ENCODE results near the gene PNMA6A. TPM values are rescaled to one million over a fixed set of nuclear protein-coding genes. Genes with fewer than 3 reads are reported as not detected.
"Not testable (repeated sequence)": the region's sequence is repeated elsewhere in the genome, so short reads cannot be mapped to it uniquely, and the experiment has no call there.

PNMA6A gene
- total RNA-seq, 2 experiments from 2014 or later: 2.2 to 9.8 TPM

DNA sequence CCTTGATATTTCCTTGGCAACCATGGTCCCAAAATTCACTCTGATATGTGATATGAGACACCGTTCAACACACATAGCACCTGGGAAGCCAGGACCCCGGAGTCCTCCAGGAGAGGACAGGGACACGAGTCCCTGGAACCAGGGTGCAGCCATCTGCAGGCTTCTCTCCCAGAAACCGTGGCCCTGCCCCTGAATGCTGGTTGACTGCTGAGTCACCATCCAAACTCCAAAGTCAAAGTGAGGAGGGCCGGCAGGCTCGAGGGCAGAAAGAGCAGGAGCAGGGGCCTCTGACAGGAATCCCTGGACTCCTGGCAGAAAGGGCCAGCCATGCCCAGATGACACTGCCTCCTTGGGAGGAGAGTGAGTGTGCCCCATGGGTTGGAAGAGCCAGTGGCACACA, 6.9 kb upstream of the PNMA6A start:
- no peak for TF ChIP-seq EZH2phosphoT487 (IDR thresholded peaks at IDR 0.05; ENCODE audit: borderline replicate concordance, low read depth, low read length)
- TF ChIP-seq, protein P1, sequence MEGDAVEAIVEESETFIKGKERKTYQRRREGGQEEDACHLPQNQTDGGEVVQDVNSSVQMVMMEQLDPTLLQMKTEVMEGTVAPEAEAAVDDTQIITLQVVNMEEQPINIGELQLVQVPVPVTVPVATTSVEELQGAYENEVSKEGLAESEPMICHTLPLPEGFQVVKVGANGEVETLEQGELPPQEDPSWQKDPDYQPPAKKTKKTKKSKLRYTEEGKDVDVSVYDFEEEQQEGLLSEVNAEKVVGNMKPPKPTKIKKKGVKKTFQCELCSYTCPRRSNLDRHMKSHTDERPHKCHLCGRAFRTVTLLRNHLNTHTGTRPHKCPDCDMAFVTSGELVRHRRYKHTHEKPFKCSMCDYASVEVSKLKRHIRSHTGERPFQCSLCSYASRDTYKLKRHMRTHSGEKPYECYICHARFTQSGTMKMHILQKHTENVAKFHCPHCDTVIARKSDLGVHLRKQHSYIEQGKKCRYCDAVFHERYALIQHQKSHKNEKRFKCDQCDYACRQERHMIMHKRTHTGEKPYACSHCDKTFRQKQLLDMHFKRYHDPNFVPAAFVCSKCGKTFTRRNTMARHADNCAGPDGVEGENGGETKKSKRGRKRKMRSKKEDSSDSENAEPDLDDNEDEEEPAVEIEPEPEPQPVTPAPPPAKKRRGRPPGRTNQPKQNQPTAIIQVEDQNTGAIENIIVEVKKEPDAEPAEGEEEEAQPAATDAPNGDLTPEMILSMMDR (conservative IDR thresholded peaks at IDR 0.05; ENCODE audit: low read length): no peak
- Histone ChIP-seq H3K9me2 (ENCODE audit: insufficient read depth, low read length) (no peaks in the 10 kb centered on the region), H3K4me3 (ENCODE audit: low read depth, low read length, poor library complexity, severe bottlenecking) (no peak overlapping the region), H3K36me3 (ENCODE audit: insufficient read depth, low read length) (no peaks in the 10 kb centered on the region), H3K27ac (ENCODE audit: low read depth, low read length, poor library complexity, severe bottlenecking) (no peak overlapping the region), H2AFZ (ENCODE audit: low read length) (no peak overlapping the region), H3K9me3 (ENCODE audit: low read length) (no peaks in the 10 kb centered on the region), H4K20me1 (ENCODE audit: insufficient read depth, low read length) (no peaks in the 10 kb centered on the region), H3K79me2 (ENCODE audit: insufficient read depth, low read depth, low read length) (no peaks in the 10 kb centered on the region), H3K4me1 (ENCODE audit: insufficient read depth, low read length, poor library complexity, severe bottlenecking) (no peaks in the 10 kb centered on the region), H3K4me2 (ENCODE audit: low read length) (no peak overlapping the region)
- CTCF ChIA-PET (ENCODE audit: unreplicated experiment): no interaction called here
- DNase-seq (ENCODE audit: low spot score): no peak
- intact Hi-C loops (cut with micrococcal nuclease; ENCODE audit: unreplicated experiment): no loop called here
- POLR2A ChIA-PET: no interaction called here
- BruUV-seq (replicated peaks): no TSS peak

DNA sequence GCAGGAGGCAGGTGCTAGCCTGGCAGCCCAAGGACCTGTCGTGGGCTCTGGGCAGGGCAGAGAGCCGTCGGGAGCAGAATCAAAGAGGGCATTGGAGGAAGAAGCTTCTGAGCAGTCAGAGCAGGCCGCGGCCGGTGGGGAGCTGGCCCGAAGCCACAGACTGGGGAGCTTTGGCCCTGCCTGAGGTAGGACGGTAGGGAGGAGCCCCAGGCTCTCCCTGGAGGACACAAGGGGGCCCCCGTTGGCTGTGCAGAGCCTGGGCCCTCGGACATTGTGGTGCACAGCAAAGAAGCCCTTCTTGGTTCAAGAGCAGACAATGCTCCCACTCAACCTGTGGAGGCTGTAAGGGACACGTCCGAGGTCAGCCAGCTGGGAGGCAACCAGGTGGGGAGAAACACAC, 5.9 kb upstream of the PNMA6A start:
- H3K9me3 ChIP-seq (ENCODE audit: low read length); H3K4me3 ChIP-seq (ENCODE audit: low read depth, low read length, poor library complexity, severe bottlenecking); H3K36me3 ChIP-seq (ENCODE audit: insufficient read depth, low read length); intact Hi-C loops (cut with micrococcal nuclease; ENCODE audit: unreplicated experiment); DNase-seq (ENCODE audit: low spot score); H3K9me2 ChIP-seq (ENCODE audit: insufficient read depth, low read length); H4K20me1 ChIP-seq (ENCODE audit: insufficient read depth, low read length); CTCF ChIA-PET (ENCODE audit: unreplicated experiment); BruUV-seq (replicated peaks); H3K79me2 ChIP-seq (ENCODE audit: insufficient read depth, low read depth, low read length); POLR2A ChIA-PET; H3K4me2 ChIP-seq (ENCODE audit: low read length); H3K4me1 ChIP-seq (ENCODE audit: insufficient read depth, low read length, poor library complexity, severe bottlenecking); H3K27ac ChIP-seq (ENCODE audit: low read depth, low read length, poor library complexity, severe bottlenecking); H2AFZ ChIP-seq (ENCODE audit: low read length): not testable (repeated sequence)

DNA sequence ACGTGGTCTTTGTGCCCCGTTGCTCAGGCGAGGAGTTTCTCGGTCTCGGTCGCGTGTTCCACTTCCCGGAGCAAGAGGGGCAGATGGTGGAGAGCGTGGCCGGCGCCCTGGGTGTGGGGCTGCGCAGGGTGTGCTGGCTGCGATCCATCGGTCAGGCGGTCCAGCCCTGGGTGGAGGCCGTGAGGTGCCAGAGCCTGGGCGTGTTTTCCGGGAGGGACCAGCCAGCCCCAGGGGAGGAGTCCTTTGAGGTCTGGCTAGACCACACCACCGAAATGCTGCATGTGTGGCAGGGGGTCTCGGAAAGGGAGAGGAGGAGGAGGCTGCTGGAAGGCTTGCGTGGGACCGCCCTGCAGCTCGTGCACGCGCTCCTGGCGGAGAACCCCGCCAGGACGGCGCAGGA, 1.1 kb downstream of the PNMA6A start:
- H3K4me2 ChIP-seq (ENCODE audit: low read length); CTCF ChIA-PET (ENCODE audit: unreplicated experiment); H3K79me2 ChIP-seq (ENCODE audit: insufficient read depth, low read depth, low read length); H3K4me1 ChIP-seq (ENCODE audit: insufficient read depth, low read length, poor library complexity, severe bottlenecking); H4K20me1 ChIP-seq (ENCODE audit: insufficient read depth, low read length); H3K36me3 ChIP-seq (ENCODE audit: insufficient read depth, low read length); H2AFZ ChIP-seq (ENCODE audit: low read length); POLR2A ChIA-PET; BruUV-seq (replicated peaks); H3K9me3 ChIP-seq (ENCODE audit: low read length); H3K9me2 ChIP-seq (ENCODE audit: insufficient read depth, low read length); DNase-seq (ENCODE audit: low spot score); intact Hi-C loops (cut with micrococcal nuclease; ENCODE audit: unreplicated experiment); H3K27ac ChIP-seq (ENCODE audit: low read depth, low read length, poor library complexity, severe bottlenecking); H3K4me3 ChIP-seq (ENCODE audit: low read depth, low read length, poor library complexity, severe bottlenecking): not testable (repeated sequence)

DNA sequence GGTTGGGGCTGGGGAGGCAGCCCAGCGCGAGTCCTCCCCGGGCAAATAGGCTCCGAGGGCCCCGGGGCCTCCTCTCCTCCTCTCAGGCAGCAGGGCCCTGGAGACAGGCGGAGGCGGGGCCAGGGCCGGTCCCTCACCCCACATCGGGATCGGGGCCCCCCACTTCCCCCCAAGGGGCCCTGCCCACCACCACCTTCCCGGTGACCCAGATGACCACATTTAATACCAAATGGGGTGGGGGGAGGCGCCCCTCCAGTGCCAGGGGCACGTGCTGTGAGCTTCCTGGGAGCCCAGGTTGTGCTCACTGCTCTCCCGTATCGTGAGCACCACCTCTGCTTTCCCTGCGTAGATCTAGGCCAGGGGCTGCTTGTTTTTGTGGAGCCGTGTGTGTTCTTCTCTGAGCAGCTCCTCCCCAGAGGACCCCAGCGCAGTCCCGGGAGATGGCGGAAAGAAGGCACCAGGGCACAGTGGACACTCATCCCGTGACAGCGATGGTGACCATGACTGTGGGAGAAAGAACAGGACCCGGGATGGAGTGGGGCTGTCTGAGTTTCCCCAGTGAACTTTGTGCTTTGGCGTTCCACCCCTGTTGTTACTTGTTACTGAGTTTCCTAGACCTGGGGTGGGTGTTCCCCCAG, 2.1 kb downstream of the PNMA6A start:
- Histone ChIP-seq H3K79me2 (ENCODE audit: insufficient read depth, low read depth, low read length) (no peaks in the 10 kb centered on the region), H3K4me3 (ENCODE audit: low read depth, low read length, poor library complexity, severe bottlenecking) (no peak overlapping the region), H2AFZ (ENCODE audit: low read length) (no peak overlapping the region), H4K20me1 (ENCODE audit: insufficient read depth, low read length) (no peaks in the 10 kb centered on the region), H3K9me2 (ENCODE audit: insufficient read depth, low read length) (no peaks in the 10 kb centered on the region), H3K36me3 (ENCODE audit: insufficient read depth, low read length) (no peaks in the 10 kb centered on the region), H3K4me2 (ENCODE audit: low read length) (no peak overlapping the region), H3K4me1 (ENCODE audit: insufficient read depth, low read length, poor library complexity, severe bottlenecking) (no peaks in the 10 kb centered on the region), H3K9me3 (ENCODE audit: low read length) (no peaks in the 10 kb centered on the region), H3K27ac (ENCODE audit: low read depth, low read length, poor library complexity, severe bottlenecking) (no peak overlapping the region)
- ChIA-PET CTCF (ENCODE audit: unreplicated experiment) (no interaction called here), POLR2A (no interaction called here)
- intact Hi-C loops (cut with micrococcal nuclease; ENCODE audit: unreplicated experiment): no loop called here
- BruUV-seq (replicated peaks): no TSS peak
- no peak for DNase-seq (ENCODE audit: low spot score)
- TF ChIP-seq, protein P1 (conservative IDR thresholded peaks at IDR 0.05; ENCODE audit: low read length): no peak
- TF ChIP-seq EZH2phosphoT487 (IDR thresholded peaks at IDR 0.05; ENCODE audit: borderline replicate concordance, low read depth, low read length): no peak
